GM12875 (cell line): ENCODE results near the gene PML.

Source experiments
- H3K4me3 ChIP-seq: one replicate; pipeline ENCODE4 v1.5.1; 2011; ENCODE audit warnings: low read depth, low read length, control low read depth
- CTCF ChIP-seq: IDR thresholded peaks from 2 replicates; pipeline ENCODE4 v1.5.1; 2011; ENCODE audit warnings: low read depth, mild to moderate bottlenecking, control low read depth, inconsistent platforms, low read length, moderate library complexity, borderline replicate concordance; ENCODE audit not compliant: insufficient read depth

The PML gene

GRCh38 chr15:73986776-73987056 is 7.8 kb upstream of the PML start:
- no peak overlapping the region for H3K4me3 ChIP-seq
- TF ChIP-seq CTCF = no peak

GRCh38 chr15:73987250-73987649 is 7.3 kb upstream of the PML start:
- TF ChIP-seq CTCF = no peak

GRCh38 chr15:73987681-73988444 is 6.7 kb upstream of the PML start:
- no peak for TF ChIP-seq CTCF

More at GRCh38 chr15:73987250-73987649, 7.3 kb upstream of the PML start:
- H3K4me3 ChIP-seq = no peak overlapping the region

GRCh38 chr15:73988445-73988969 is 6.0 kb upstream of the PML start:
- TF ChIP-seq CTCF = no peak

More at GRCh38 chr15:73987681-73988444, 6.7 kb upstream of the PML start:
- no peak overlapping the region for H3K4me3 ChIP-seq

GRCh38 chr15:73989001-73989798 is 5.3 kb upstream of the PML start:
- H3K4me3 ChIP-seq = no peak overlapping the region
- no peak for TF ChIP-seq CTCF

More at GRCh38 chr15:73988445-73988969, 6.0 kb upstream of the PML start:
- H3K4me3 ChIP-seq = no peak overlapping the region

GRCh38 chr15:73990250-73991005 is 4.1 kb upstream of the PML start:
- no peak for TF ChIP-seq CTCF
- no peak overlapping the region for H3K4me3 ChIP-seq
